GM18951 (cell line): ENCODE results near the gene INSIG1.

Experiments used
- POLR2A ChIP-seq: IDR thresholded peaks from 4 replicates; pipeline ENCODE4 v1.6.1; 2011; ENCODE audit warnings: mild to moderate bottlenecking; ENCODE audit not compliant: insufficient read length, insufficient read depth; ENCODE audit errors: extremely low read depth
- in situ Hi-C: fragments of 300-500 bp; cut with MboI; formaldehyde crosslinking; loops from one replicate; pipeline ENCODE4 v1.12.0; 2022; ENCODE audit warnings: low sequenced_read_pairs, mixed read lengths, inconsistent platforms; ENCODE audit not compliant: unreplicated experiment

The INSIG1 gene

DNA sequence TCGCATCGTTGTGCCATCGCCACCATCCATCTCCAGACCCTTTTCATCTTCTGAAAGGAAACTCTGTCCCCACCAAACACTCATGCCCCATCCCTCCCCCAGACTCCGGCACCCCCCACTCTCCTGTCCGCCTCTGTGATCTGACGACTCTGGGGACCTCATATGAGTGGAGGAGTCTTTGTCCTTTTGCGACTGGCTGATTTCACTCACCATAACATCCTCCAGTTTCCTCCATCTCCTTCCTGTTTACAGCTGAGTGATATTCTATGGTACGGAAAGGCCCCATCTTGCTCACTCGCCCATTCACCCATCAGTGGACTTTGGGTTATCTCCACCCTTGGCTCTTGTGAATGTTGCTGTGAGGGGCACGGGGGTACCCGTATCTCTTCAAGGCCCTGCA is 11.8 kb upstream of the INSIG1 start:
- no peak for TF ChIP-seq POLR2A

GRCh38 chr7:155286686-155287085 is 11.0 kb upstream of the INSIG1 start:
- in situ Hi-C loops, result no loop called here
- no peak for TF ChIP-seq POLR2A

More for the DNA sequence above, 11.8 kb upstream of the INSIG1 start:
- in situ Hi-C loops, result no loop called here

DNA sequence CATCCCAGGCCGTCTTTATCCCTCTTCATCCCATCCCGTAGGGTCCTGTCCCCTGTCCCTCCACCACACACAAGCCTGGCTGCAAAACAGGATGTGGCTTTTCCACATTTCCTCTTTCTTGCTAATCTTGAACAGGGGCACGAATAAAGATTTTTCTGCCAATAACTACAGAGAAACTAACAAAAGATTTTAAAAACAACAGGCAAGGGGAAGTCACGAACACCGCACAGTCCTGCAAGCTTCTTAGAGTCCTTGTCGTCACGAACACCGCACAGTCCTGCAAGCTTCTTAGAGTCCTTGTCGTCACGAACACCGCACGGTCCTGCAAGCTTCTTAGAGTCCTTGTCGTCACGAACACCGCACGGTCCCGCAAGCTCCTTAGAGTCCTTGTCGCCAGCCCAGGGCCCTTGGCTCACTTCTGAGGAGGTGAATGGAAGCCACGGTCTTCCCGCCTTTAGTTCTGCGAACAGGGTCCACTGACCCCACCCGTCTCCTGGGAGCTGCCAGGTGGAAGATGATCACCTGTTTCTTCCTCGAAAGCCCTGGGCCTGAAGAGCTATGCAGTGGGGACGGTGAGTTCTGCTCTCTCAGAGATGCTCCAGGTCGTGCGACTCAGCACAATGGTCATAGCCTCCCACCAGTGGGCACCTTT is 10.3 kb upstream of the INSIG1 start:
- in situ Hi-C loops, result no loop called here
- no peak for TF ChIP-seq POLR2A

- TF ChIP-seq POLR2A, result no peak
- in situ Hi-C loops, result no loop called here
Measured at GRCh38 chr7:155288055-155288454, 9.6 kb upstream of the INSIG1 start.

GRCh38 chr7:155289107-155289506 is 8.6 kb upstream of the INSIG1 start:
- no peak for TF ChIP-seq POLR2A
- in situ Hi-C loops, result no loop called here

DNA sequence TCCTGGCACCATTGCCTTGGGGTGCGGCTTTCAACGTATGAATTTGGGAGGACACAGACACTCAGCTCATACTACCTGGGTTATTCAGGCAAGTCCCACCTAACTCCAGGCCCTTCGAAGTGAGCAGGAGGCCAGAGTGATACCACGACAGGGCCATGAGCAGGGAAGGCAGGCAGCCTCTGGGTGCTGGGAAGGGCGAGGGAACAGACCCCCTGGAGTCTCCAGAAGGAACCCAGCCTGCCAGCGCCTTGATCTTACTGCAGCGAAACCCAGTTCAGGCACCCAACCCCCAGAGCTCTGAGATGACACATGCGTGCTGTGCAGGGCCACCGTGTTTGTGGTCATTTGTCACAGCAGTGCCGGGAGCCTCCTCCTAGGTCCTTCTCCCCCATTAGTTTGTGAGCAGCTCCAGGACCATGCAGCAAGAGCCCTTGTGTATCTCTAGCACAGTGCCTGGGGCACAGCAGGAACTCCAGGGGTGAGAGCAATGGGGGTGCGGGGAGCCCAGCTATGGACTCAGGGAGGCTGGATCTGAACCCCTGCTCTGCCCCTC is 7.7 kb upstream of the INSIG1 start:
- TF ChIP-seq POLR2A, result no peak
- in situ Hi-C loops, result no loop called here

DNA sequence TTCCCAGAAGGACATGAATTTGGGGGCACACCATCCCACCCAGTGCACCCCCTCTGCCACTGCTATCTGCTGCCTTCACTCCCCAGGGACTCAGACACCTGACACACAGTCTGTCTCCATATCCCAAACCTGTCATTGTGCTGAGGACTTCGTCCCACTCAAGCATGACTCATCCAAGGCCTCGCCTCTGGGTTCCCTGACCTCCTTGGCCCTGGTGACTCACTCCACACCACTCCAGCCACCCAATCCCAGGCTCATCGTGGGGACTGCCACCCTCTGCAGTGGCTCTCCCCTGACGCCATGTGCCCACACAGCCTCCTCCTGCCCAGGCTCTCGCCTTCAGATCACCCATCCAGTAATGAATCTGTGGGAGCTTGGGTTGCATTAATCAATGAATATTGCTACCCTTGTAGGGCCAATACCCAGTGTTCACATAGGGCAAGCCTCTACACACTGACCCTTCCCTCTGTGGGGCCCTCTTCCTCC is 6.6 kb upstream of the INSIG1 start:
- TF ChIP-seq POLR2A, result no peak
- in situ Hi-C loops, result no loop called here

DNA sequence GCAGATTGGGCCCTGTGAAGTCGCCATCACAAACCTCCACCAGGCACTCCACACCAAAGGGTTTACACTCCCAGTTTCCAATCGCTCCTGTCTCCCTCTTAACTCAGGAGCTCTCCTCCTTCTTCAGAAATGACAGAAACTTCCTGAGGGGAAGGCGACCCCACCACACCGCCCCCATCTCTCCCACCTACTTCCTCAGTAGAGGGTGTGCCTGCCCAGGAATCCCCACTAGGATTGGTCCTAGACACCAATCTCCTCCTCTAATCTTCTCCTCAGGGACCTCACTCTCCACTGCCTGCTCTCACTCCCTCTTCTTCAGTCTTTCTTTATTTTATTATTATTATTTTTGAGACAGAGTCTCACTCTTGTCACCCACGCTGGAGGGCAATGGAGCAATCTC is 5.9 kb upstream of the INSIG1 start:
- in situ Hi-C loops, result no loop called here
- no peak for TF ChIP-seq POLR2A

- in situ Hi-C loops, result no loop called here
Measured at GRCh38 chr7:155292680-155293226, 4.9 kb upstream of the INSIG1 start.

GRCh38 chr7:155293721-155294510 is 3.8 kb upstream of the INSIG1 start:
- in situ Hi-C loops, result no loop called here
- TF ChIP-seq POLR2A, result no peak

More at GRCh38 chr7:155292680-155293226, 4.9 kb upstream of the INSIG1 start:
- TF ChIP-seq POLR2A, result no peak

- in situ Hi-C loops, result no loop called here
- no peak for TF ChIP-seq POLR2A
Measured at GRCh38 chr7:155294511-155294778, 3.2 kb upstream of the INSIG1 start.

GRCh38 chr7:155295511-155295910 is 2.2 kb upstream of the INSIG1 start:
- in situ Hi-C loops, result no loop called here
- no peak for TF ChIP-seq POLR2A

DNA sequence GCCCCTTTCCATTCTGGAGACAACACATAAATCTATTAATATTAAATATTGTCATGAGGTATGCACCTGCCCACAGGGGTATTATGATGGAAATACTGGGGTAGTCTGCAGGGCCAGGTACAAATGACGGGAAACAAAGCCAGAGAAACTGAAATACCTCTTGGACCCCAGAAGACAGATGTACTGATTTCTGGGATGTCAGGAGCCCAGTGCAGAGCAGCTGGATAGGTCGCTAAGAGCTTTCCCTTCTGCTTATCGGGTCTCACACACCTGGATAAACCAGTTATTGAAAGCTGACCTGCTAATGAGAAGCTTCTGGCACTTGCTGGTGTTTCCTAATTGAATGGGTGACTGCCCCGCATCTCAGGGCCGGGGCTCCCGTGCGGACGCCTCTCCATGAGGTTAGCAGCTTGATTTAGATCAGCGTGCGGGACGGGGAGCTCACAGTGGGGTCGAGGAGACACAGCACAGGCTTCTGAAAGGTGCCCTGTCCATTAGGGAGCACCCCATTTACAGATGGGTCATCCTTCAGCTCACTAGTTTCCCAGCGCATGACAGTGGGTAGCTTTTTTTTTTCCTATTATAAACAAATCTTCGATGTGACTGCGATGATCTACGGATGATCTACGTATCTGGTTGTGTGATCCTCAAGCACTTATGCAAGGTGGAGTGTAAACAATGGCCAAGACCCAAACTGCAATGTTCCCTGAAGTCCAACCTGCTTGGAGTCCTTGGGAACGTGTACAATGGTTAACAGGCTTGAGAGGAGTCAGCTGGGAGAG is 1.5 kb upstream of the INSIG1 start:
- in situ Hi-C loops, result no loop called here
- no peak for TF ChIP-seq POLR2A

GRCh38 chr7:155296788-155297516 is 726 bp upstream of the INSIG1 start:
- no peak for TF ChIP-seq POLR2A
- in situ Hi-C loops, result no loop called here
